Activated naive CD4-positive, alpha-beta T cell treated with anti-CD3 and anti-CD28 coated beads for 36 hours (primary cell): Measurements from ENCODE around the gene PCDHGC3. TPM values are rescaled to one million over a fixed set of nuclear protein-coding genes. Genes with fewer than 3 reads are reported as not detected.

Source experiments
- CTCF ChIA-PET: fragments of 350-600 bp; sonication (Branson Sonifier 250); formaldehyde crosslinking; loops from one replicate; lab custom pipeline; 2021; ENCODE audit warnings: antibody characterized with exemption; lab: Charles Lee
- DNase-seq: peaks from one replicate; pipeline ENCODE4 v3.0.0-alpha.2; 2020
- H3K27ac Mint-ChIP-seq: one replicate; pipeline ENCODE4 v1.8.0; 2021; ENCODE audit warnings: mild to moderate bottlenecking, mixed read lengths
- H3K27me3 Mint-ChIP-seq: one replicate; pipeline ENCODE4 v1.8.0; 2021; ENCODE audit warnings: low read depth, mixed read lengths
- H3K36me3 Mint-ChIP-seq: one replicate; pipeline ENCODE4 v1.8.0; 2021; ENCODE audit warnings: low read depth, mixed read lengths
- H3K4me1 Mint-ChIP-seq: one replicate; pipeline ENCODE4 v1.8.0; 2021; ENCODE audit warnings: low read depth, mixed read lengths
- H3K4me3 Mint-ChIP-seq: one replicate; pipeline ENCODE4 v1.8.0; 2021; ENCODE audit warnings: mild to moderate bottlenecking, moderate library complexity, mixed read lengths
- H3K9me3 Mint-ChIP-seq: one replicate; pipeline ENCODE4 v1.8.0; 2021; ENCODE audit warnings: mixed read lengths
- intact Hi-C: fragments of 100-400 bp; cut with micrococcal nuclease; formaldehyde crosslinking; loops from one replicate; pipeline ENCODE4 v1.15.1; 2023
- total RNA-seq, 2 experiments: library from RNA; stranded (reverse); gene quantifications; one replicate each; pipeline ENCODE4 v1.2.3, GENCODE V29; 2021

PCDHGC3 gene
- total RNA-seq, 2 experiments from 2014 or later, result 0.12 to 0.17 TPM

- peaks cover 45% of the 10 kb centered on the region for H3K36me3 Mint-ChIP-seq
- H3K27me3 Mint-ChIP-seq, result no peaks in the 10 kb centered on the region
- H3K27ac Mint-ChIP-seq, result no peak overlapping the region
- no peaks in the 10 kb centered on the region for H3K9me3 Mint-ChIP-seq
- DNase-seq, result no peak
- H3K4me3 Mint-ChIP-seq, result no peak overlapping the region
- CTCF ChIA-PET, result interaction anchor here (0.6 to 7.5 kb wide), 3 partner anchors 6 to 190 kb away, joined by 4 to 96 read pairs (median 4); no protein-coding TSS in a partner anchor
- intact Hi-C loops, result loop anchor here (5.0 to 10.0 kb wide), 2 partner anchors 97 to 435 kb away; partner anchors contain the start of gene DIAPH1
- peaks cover 32% of the 10 kb centered on the region for H3K4me1 Mint-ChIP-seq
These were observed 44.1 kb downstream of the PCDHGC3 start for GRCh38 chr5:141519605-141520565.

GRCh38 chr5:141521244-141521781 lies 45.5 kb downstream of the PCDHGC3 start:
- Mint-ChIP-seq H3K36me3 (peaks cover 54% of the 10 kb centered on the region), H3K27ac (no peak overlapping the region), H3K4me1 (peaks cover 32% of the 10 kb centered on the region), H3K4me3 (no peak overlapping the region), H3K27me3 (no peaks in the 10 kb centered on the region), H3K9me3 (no peaks in the 10 kb centered on the region)
- DNase-seq, result no peak
- intact Hi-C loops, result loop anchor here (1.0 to 10.0 kb wide), 3 partner anchors 8 to 437 kb away; partner anchors contain the start of gene DIAPH1
- CTCF ChIA-PET, result interaction anchor here (0.7 to 7.5 kb wide), 11 partner anchors 8 to 440 kb away, joined by 3 to 96 read pairs (median 4); partner anchors contain the start of genes PCDHGA10, PCDHGA12 and TAF7

GRCh38 chr5:141522301-141522700 lies 46.5 kb downstream of the PCDHGC3 start:
- intact Hi-C loops, result loop anchor here (5.0 to 10.0 kb wide), 2 partner anchors 95 to 438 kb away; partner anchors contain the start of gene DIAPH1
- CTCF ChIA-PET, result interaction anchor here (1.0 to 7.5 kb wide), 12 partner anchors 9 to 439 kb away, joined by 3 to 96 read pairs (median 5); partner anchors contain the start of genes PCDHGA10, PCDHGA11, PCDHGA12 and TAF7
- H3K9me3 Mint-ChIP-seq, result no peaks in the 10 kb centered on the region
- no peak for DNase-seq
- no peaks in the 10 kb centered on the region for H3K27me3 Mint-ChIP-seq
- H3K4me1 Mint-ChIP-seq, result peaks cover 32% of the 10 kb centered on the region
- no peak overlapping the region for H3K4me3 Mint-ChIP-seq
- H3K27ac Mint-ChIP-seq, result no peak overlapping the region
- H3K36me3 Mint-ChIP-seq, result peaks cover 62% of the 10 kb centered on the region

- Mint-ChIP-seq H3K27ac (no peak overlapping the region), H3K9me3 (no peaks in the 10 kb centered on the region), H3K36me3 (peaks cover 63% of the 10 kb centered on the region), H3K4me3 (no peak overlapping the region), H3K4me1 (peaks cover 32% of the 10 kb centered on the region), H3K27me3 (no peaks in the 10 kb centered on the region)
- intact Hi-C loops, result loop anchor here (1.0 to 10.0 kb wide), 7 partner anchors 49 to 439 kb away; partner anchors contain the start of genes DIAPH1, PCDHGA11, PCDHGA12 and PCDHGC3
- DNase-seq, result no peak
- CTCF ChIA-PET, result interaction anchor here (0.5 to 7.5 kb wide), 24 partner anchors 10 to 205 kb away, joined by 3 to 96 read pairs (median 5); partner anchors contain the start of genes PCDHGA1, PCDHGA10, PCDHGA11 and PCDHGA12
These were observed 48.2 kb downstream of the PCDHGC3 start for GRCh38 chr5:141523991-141524390.

DNA sequence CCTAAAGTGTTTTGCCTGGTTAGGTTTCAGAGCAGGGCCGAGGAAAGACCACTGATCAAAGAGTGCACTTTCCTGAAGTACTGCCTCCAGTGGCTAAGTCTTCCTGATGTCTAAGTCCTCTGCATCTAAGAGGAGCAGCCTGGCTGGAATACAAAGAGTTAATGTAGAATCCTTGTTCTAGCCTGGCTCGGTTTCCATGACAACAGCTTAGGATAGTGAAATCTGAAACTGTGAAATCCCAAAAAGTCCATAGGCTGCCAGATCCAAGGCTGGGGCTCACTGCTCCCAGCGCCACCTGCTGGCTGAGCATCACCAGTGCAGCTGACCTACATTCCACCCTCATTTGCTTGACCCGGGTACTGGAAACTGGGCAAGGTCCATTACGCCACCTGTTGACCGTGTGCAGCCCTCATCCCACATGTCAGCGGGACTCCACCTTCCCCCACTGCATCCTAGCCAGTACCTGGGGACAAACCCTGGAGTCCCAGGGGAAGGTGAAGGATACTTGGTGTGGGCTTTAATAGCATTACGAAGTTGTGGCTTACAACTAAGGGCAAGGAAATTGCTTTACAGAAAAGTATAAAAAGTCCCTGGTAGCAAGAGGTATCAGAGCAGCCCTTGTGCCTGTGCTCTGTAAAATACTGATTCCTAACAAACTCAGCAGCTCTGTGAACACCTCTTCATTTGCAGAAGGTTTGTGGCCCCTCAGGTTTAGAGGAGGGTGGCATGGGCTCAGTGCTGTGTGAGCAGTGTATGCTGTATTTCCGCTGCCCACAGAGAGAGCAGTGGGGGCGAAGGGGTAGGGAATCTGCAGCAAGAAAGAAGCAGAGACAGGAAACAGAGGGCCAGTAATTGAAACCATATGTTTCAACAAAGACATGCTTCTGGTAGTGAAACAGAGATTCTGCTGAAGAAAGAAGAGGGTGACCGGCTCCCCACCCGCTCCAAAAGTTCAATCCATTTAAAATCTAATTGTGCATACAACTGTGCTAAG lies 49.1 kb downstream of the PCDHGC3 start:
- intact Hi-C loops, result loop anchor here (1.0 to 10.0 kb wide), 7 partner anchors 50 to 440 kb away; partner anchors contain the start of genes DIAPH1, PCDHGA11, PCDHGA12 and PCDHGC3
- no peak overlapping the region for H3K4me3 Mint-ChIP-seq
- peaks cover 32% of the 10 kb centered on the region for H3K4me1 Mint-ChIP-seq
- no peaks in the 10 kb centered on the region for H3K27me3 Mint-ChIP-seq
- peak; percentile 57 for DNase-seq
- H3K27ac Mint-ChIP-seq, result no peak overlapping the region
- CTCF ChIA-PET, result interaction anchor here (0.5 to 7.5 kb wide), 22 partner anchors 9 to 205 kb away, joined by 3 to 96 read pairs (median 5); partner anchors contain the start of genes PCDHGA10, PCDHGA12, PCDHGA9 and PCDHGC3
- H3K36me3 Mint-ChIP-seq, result peaks cover 56% of the 10 kb centered on the region
- H3K9me3 Mint-ChIP-seq, result no peaks in the 10 kb centered on the region

DNA sequence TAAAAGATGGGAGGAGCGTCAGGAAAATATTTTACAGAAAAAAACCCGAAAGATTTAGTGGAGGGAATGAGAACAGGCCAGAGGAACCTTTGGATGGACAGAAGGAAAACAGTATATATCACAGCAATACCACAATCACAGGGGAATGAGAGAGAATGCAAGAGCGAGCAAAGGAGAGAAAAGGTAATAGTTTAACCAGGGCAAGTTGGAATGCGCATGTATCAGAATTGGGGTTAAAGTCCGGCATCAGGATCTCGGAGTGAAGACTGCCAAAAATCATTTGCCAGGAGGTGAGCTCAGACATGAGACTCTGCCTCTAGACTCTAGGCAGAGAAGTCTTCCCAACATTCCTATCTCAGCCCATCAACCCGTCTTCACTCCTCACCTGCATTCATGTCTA lies 49.9 kb downstream of the PCDHGC3 start:
- peaks cover 30% of the 10 kb centered on the region for H3K4me1 Mint-ChIP-seq
- intact Hi-C loops, result loop anchor here (2.0 to 10.0 kb wide), 2 partner anchors 51 to 441 kb away; partner anchors contain the start of gene PCDHGC3
- no peak overlapping the region for H3K27ac Mint-ChIP-seq
- no peaks in the 10 kb centered on the region for H3K27me3 Mint-ChIP-seq
- H3K4me3 Mint-ChIP-seq, result no peak overlapping the region
- CTCF ChIA-PET, result interaction anchor here (1.1 to 7.5 kb wide), 7 partner anchors 12 to 205 kb away, joined by 3 to 96 read pairs (median 8); partner anchors contain the start of genes PCDHGA11, PCDHGA12, PCDHGC3 and TAF7
- no peaks in the 10 kb centered on the region for H3K9me3 Mint-ChIP-seq
- DNase-seq, result no peak
- peaks cover 49% of the 10 kb centered on the region for H3K36me3 Mint-ChIP-seq

GRCh38 chr5:141527426-141527825 lies 51.7 kb downstream of the PCDHGC3 start:
- Mint-ChIP-seq H3K9me3 (no peaks in the 10 kb centered on the region), H3K36me3 (peaks cover 38% of the 10 kb centered on the region), H3K27ac (no peak overlapping the region), H3K27me3 (no peaks in the 10 kb centered on the region), H3K4me1 (peaks cover 14% of the 10 kb centered on the region), H3K4me3 (no peak overlapping the region)
- no peak for DNase-seq
- CTCF ChIA-PET, result interaction anchor here (0.7 to 2.4 kb wide), 6 partner anchors 30 to 114 kb away, joined by 3 to 9 read pairs (median 6); partner anchors contain the start of genes PCDHGA10 and PCDHGA12
- intact Hi-C loops, result loop anchor here (10.0 kb wide), 1 partner anchor 443 kb away; no protein-coding TSS in a partner anchor

Other genes starting within 250 kb of the PCDHGC3 start
- gene PCDHB15, start 230.6 kb upstream of the PCDHGC3 start, total RNA-seq, result not detected
- gene SLC25A2, start 171.9 kb upstream of the PCDHGC3 start, total RNA-seq, result not detected
- 10 to 100 TPM; 57.0 to 57.9 TPM for gene TAF7, start 155.2 kb upstream of the PCDHGC3 start, total RNA-seq
- not detected for gene PCDHGA1, start 145.5 kb upstream of the PCDHGC3 start, total RNA-seq
- gene PCDHGA2, start 137.2 kb upstream of the PCDHGC3 start, total RNA-seq, result not detected
- gene PCDHGA3, start 132.1 kb upstream of the PCDHGC3 start, total RNA-seq, result not detected
- not detected for gene PCDHGB1, start 125.9 kb upstream of the PCDHGC3 start, total RNA-seq
- gene PCDHGA4, start 120.9 kb upstream of the PCDHGC3 start, total RNA-seq, result not detected
- gene PCDHGB2, start 116.0 kb upstream of the PCDHGC3 start, total RNA-seq, result not detected
- under 1 TPM in 1 of 2 experiments, not detected in 1; 0.05 TPM for gene PCDHGA5, start 111.8 kb upstream of the PCDHGC3 start, total RNA-seq
- gene PCDHGB3, start 105.7 kb upstream of the PCDHGC3 start, total RNA-seq, result under 1 TPM in 1 of 2 experiments, not detected in 1; 0.07 TPM
- gene PCDHGA6, start 102.1 kb upstream of the PCDHGC3 start, total RNA-seq, result under 1 TPM; 0.05 to 0.07 TPM
- not detected for gene PCDHGA7, start 93.2 kb upstream of the PCDHGC3 start, total RNA-seq
- not detected for gene PCDHGB4, start 88.3 kb upstream of the PCDHGC3 start, total RNA-seq
- gene PCDHGA8, start 83.3 kb upstream of the PCDHGC3 start, total RNA-seq, result not detected
- under 1 TPM in 1 of 2 experiments, not detected in 1; 0.12 TPM for gene PCDHGB5, start 78.0 kb upstream of the PCDHGC3 start, total RNA-seq
- gene PCDHGA9, start 73.2 kb upstream of the PCDHGC3 start, total RNA-seq, result under 1 TPM in 1 of 2 experiments, not detected in 1; 0.07 TPM
- gene PCDHGB6, start 67.9 kb upstream of the PCDHGC3 start, total RNA-seq, result under 1 TPM in 1 of 2 experiments, not detected in 1; 0.05 TPM
- under 1 TPM in 1 of 2 experiments, not detected in 1; 0.05 TPM for gene PCDHGA10, start 63.0 kb upstream of the PCDHGC3 start, total RNA-seq
- gene PCDHGB7, start 58.3 kb upstream of the PCDHGC3 start, total RNA-seq, result not detected
- under 1 TPM; 0.10 to 0.17 TPM for gene PCDHGA11, start 54.9 kb upstream of the PCDHGC3 start, total RNA-seq
- not detected for gene PCDHGA12, start 45.5 kb upstream of the PCDHGC3 start, total RNA-seq
- not detected for gene PCDHGC4, start 9.1 kb downstream of the PCDHGC3 start, total RNA-seq
- not detected for gene PCDHGC5, start 13.1 kb downstream of the PCDHGC3 start, total RNA-seq
- 100 to 1,000 TPM; 165 to 169 TPM for gene DIAPH1, start 143.0 kb downstream of the PCDHGC3 start, total RNA-seq
- 10 to 100 TPM; 52.1 to 55.6 TPM for gene HDAC3, start 160.9 kb downstream of the PCDHGC3 start, total RNA-seq
- gene RELL2, start 161.0 kb downstream of the PCDHGC3 start, total RNA-seq, result 10 to 100 TPM; 20.9 to 21.1 TPM
- gene FCHSD1, start 175.5 kb downstream of the PCDHGC3 start, total RNA-seq, result 10 to 100 TPM; 28.9 to 29.6 TPM
- 1 to 10 TPM; 1.2 to 2.2 TPM for gene ARAP3, start 206.3 kb downstream of the PCDHGC3 start, total RNA-seq